Hepatic stellate cell (primary cell): ENCODE measurements around the gene SLC4A1AP.
"Not testable (repeated sequence)": the region's sequence is repeated elsewhere in the genome, so short reads cannot be mapped to it uniquely, and the experiment has no call there.

Experiments
- DNase-seq: peaks from one replicate; pipeline ENCODE4 v3.0.0; 2011; ENCODE audit warnings: low spot score

SLC4A1AP gene

GRCh38 chr2:27663285-27664153, at the start of gene SLC4A1AP, which contains the start of gene SUPT7L:
SLC4A1AP (plus strand) TSS chr2:27663889; CDS start chr2:27663915, 26 bp downstream.
SUPT7L (minus strand) TSS chr2:27663614; CDS start chr2:27662192, 1,422 bp downstream.
- DNase-seq, result peak; percentile 72

GRCh38 chr2:27613985-27614384, 49.7 kb upstream of the SLC4A1AP start:
- DNase-seq, result no peak

GRCh38 chr2:27615316-27615715, 48.4 kb upstream of the SLC4A1AP start:
- DNase-seq, result no peak

GRCh38 chr2:27621524-27621923, 42.2 kb upstream of the SLC4A1AP start:
- DNase-seq, result no peak

- DNase-seq, result peak; percentile 55
Measured at GRCh38 chr2:27622921-27623384, 40.7 kb upstream of the SLC4A1AP start.

GRCh38 chr2:27624943-27625342, 38.7 kb upstream of the SLC4A1AP start:
- DNase-seq, result no peak

- DNase-seq, result not testable (repeated sequence)
Measured at GRCh38 chr2:27626323-27626722, 37.4 kb upstream of the SLC4A1AP start.

GRCh38 chr2:27626921-27627320, 36.8 kb upstream of the SLC4A1AP start:
- DNase-seq, result not testable (repeated sequence)

- peak; percentile 47 for DNase-seq
Measured at GRCh38 chr2:27627963-27628766, 35.5 kb upstream of the SLC4A1AP start.

GRCh38 chr2:27628767-27629709, 34.7 kb upstream of the SLC4A1AP start, which contains the start of the genes CCDC121 and GPN1:
CCDC121 (minus strand) TSS chr2:27629012; CDS start chr2:27627799, 1,213 bp downstream.
GPN1 (plus strand) TSS chr2:27629050; CDS start chr2:27629059, 9 bp downstream.
- DNase-seq, result peak; percentile 87

GRCh38 chr2:27630257-27630656, 33.4 kb upstream of the SLC4A1AP start:
- not testable (repeated sequence) for DNase-seq

GRCh38 chr2:27634291-27634690, 29.4 kb upstream of the SLC4A1AP start:
- DNase-seq, result no peak

- no peak for DNase-seq
Measured at GRCh38 chr2:27636766-27637165, 26.9 kb upstream of the SLC4A1AP start.

GRCh38 chr2:27638037-27638637, 25.6 kb upstream of the SLC4A1AP start:
- DNase-seq, result no peak

- DNase-seq, result no peak
Measured at GRCh38 chr2:27638709-27639108, 25.0 kb upstream of the SLC4A1AP start.

- no peak for DNase-seq
Measured at GRCh38 chr2:27640722-27641245, 22.9 kb upstream of the SLC4A1AP start.

GRCh38 chr2:27645197-27645596, 18.5 kb upstream of the SLC4A1AP start:
- no peak for DNase-seq

GRCh38 chr2:27647289-27647688, 16.4 kb upstream of the SLC4A1AP start:
- no peak for DNase-seq

- DNase-seq, result no peak
Measured at GRCh38 chr2:27647737-27648136, 16.0 kb upstream of the SLC4A1AP start.

GRCh38 chr2:27651056-27651455, 12.6 kb upstream of the SLC4A1AP start:
- DNase-seq, result no peak

- DNase-seq, result no peak
Measured at GRCh38 chr2:27652341-27652740, 11.3 kb upstream of the SLC4A1AP start.
